HG03108 (cell line): ENCODE measurements around the gene PIAS1.
"Not testable (repeated sequence)": the region's sequence is repeated elsewhere in the genome, so short reads cannot be mapped to it uniquely, and the experiment has no call there.

Source experiments
- ATAC-seq: cut with Tn5 transposase; IDR thresholded peaks from one replicate; pipeline ENCODE4 v1.9.1; 2021; ENCODE audit warnings: moderate library complexity; ENCODE audit not compliant: unreplicated experiment

PIAS1 gene

DNA sequence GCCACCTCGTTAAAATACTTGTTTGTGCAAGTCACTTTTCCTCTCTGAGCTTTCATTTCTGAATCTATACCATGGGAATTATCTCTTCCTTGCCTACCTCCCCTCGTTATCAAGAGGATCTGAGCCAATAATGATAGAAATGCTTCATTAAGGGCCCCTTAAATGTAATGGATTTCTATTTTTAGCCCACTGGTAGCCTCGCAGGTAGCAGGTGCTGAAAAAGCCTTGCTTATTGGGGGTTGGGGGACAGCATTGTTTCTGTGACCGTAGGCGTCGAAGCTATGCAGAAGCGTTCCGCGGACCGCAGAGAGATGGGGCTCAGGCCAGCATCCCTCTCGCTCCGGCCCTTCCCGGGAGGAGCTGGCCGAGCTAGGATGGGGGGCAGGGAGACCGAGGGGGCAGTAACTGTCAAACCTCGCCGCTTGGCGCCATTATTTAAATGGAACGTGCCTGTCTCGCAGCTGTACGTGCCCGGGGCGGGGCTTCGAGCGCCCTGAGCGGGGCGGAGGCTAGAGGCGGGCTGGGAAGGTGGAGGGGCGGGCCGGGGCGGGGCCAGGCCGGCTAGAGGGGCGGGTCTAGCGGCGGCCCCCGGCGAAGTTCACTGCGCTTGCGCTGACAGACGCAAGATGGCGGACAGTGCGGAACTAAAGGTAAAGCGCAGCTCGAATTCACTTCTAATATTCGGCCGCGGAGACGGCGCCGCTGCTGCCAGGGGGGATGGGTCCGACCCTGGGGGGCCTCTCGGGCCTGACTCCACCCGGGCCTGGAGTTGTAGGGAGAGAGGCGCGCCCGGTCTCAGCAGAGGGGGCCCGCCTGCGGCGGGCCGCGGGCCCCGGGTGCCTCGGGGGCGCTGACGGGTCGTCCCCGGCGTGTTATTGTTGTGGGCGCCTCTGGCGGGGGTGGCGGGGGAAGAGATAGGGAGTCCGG lies at the start of gene PIAS1:
PIAS1 (plus strand) TSS at position 615 of the 927 bp plus-strand sequence; CDS start at position 627, 12 bp downstream.
- ATAC-seq, result peak; percentile 76

DNA sequence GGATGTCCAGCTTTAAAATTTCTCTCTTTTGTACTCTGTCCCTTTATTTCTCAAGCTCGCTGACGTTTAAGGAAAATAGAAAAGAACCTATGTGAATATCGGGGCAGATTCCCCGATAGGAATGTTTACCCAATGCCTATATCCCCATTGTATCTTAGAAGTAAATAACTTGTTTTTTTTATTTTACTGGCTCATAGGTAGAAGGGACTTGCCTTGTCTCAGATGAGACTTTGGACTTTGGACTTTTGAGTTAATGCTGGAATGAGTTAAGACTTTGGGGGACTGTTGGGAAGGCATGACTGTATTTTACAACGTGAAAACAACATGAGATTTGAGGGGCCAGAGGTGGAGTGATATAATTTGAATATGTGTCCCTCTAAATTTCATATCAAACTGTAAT lies 46.5 kb upstream of the PIAS1 start:
- not testable (repeated sequence) for ATAC-seq

DNA sequence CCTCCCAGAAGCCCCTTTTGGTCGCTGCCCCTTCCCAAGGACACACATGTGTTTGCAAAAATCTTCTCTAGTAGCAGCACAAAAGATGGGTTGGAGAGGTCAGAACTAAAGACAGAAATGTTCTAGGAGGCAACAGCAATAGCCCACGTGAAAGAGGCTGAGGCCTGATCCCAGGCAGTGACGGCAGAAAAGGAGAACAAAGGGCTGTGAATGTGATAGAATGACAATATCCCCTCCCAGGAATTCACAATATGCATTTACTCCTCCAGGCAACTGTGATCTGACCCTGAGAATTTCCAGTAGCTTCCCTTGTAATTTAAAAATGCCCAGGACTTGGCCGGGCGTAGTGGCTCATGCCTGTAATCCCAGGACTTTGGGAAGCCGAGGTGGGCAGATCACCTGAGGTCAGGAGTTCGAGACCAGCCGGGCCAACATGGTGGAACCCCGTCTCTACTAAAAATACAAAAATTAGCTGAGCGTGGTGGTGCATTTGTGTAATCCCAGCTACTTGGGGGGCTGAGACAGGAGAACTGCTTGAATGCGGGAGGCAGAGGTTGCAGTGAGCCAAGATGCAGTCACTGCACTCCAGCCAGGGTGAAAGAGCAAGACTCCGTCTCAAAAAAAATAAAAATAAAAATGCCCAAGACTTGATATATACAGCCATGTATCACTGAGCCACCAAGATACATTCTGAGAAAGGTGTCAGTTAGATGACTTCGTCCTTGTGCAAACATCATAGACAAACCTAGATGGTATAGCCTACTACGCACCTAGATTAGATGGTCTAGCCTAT lies 43.6 kb upstream of the PIAS1 start:
- no peak for ATAC-seq

DNA sequence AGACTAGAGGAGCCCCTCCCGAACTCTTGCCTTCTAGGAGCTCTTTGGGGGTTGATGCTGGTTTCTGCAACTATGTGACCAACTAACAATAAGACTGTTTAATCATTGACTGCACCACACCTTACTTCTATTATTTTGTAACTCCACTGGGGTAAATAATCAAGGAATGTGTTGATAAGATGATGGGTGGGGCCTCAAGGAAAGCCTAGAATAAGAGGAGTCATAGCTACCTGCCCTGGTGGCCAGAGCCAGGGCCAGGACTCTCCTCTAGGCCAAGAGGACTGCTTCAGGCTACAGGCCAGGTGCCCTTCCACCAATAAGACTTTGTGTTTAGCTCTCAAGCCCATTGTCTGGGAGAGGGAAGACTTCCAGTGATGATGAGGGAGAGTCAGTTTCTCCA lies 41.2 kb upstream of the PIAS1 start:
- no peak for ATAC-seq

DNA sequence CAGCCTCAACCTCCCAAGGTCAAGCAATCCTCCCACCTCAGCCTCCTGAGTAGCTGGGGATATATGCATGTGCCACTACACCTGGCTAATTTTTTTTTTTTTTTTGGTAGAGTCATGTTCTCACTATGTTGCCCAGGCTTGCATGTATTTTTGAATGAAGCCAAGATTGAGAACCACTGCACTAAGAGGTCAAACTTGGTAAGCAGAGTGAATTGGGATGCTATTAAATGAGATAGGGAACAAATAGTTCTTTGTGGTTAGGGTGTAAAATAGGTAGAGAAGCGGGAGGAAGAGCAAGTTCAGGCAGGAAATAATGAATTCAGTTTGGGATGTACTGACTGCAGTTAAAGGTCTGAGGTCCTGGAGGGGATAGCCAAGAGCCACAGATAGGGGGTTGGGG lies 39.9 kb upstream of the PIAS1 start:
- ATAC-seq, result no peak

DNA sequence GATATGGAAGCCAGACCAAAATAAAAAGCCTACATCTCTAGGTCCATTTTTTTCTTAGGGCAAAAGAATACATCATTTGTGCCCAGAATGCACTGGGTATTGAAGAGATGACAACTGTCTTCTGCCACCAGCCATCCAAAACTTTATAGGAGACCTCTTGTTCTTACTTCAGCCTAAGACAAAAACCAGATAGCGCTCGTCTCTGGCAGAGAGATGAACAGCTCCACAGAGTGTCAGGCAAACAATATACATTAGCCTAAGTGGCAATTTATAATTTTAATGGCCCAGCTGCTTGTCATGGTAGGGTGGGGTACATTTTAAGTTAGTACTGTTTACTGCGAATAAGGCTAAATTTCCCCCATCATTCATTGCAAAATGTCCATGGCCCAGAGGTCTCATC lies 38.9 kb upstream of the PIAS1 start:
- ATAC-seq, result no peak

DNA sequence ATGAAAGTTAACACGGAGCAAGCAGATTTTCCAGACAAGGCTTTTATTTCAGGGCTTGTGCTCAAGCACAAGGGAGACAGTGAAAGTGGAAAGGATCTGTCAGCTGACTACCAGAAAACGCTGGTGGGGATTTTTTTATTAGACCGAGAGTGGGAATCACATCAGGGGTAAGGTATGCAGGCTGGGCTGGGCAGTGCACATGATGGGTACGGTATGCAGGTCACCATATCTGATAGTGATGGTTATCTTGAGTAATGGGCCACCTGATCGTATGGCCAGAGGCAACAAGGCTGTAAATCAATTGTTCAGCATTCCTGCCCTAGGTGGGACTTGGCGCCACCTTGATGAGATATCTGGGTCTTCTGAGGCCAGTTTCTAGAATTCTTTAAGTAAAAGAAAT lies 36.9 kb upstream of the PIAS1 start:
- ATAC-seq, result no peak

DNA sequence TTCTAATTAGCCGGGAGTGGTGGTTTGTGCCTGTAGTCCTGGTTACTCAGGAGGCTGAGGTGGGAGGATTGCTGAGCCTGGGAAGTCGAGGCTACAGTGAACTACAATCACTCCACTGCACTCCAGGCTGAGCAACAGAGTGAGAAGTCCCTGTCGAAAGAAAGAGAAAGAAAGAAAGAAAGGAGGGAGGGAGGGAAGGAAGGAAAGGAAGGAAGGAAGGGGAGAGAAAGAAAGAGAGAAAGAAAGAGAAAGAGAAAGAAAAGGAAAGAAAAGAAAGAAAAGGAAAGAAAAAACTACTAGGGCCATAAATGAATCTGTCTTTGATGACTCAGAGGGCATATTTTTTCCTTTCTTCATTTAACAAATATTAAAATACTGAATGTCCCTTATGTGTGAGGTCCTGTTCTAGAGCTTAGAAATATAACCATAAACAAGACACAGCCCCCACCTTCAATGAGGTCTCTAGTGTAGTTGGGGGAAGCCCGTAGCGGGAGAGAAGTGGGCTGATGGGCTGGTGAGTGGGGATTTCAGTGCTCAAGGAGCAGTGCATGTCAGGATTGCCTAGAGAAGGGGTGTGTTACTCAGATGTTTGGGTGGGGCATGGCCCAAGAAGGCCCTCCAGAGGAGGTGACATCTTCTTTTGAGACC lies 35.2 kb upstream of the PIAS1 start:
- ATAC-seq, result no peak

DNA sequence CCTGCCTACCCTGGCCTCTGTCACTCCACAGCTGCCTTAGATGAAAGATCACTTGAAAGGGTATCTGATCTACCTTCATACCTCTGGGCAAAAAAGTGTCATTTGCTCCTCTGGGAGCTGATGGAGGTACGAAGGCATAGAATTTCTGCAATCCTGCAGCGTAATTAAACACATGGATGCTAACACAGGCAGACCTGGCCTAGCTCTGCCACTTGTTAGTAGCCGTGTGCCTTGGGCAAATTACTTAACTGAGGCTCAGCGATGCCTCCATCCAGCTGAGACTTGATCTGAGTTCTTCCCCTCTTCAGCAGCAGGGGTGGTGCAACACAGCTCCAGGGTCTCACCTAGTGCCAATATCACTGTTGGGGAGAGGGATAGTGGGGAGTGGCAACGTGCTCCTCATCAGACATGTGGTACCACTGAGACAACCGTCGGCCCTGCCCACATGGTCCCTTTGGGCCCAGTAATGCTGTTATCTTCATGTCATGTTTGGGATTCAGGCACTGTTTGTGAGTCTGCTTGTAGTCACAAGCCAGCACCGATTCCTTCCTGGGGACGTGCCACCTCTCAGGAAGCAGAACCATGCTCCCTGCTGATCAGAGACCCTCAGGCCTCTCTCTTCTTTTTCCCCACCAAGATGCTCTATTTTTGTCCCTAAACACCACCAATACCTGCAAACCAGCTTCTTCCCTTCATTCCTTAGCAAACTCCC lies 34.1 kb upstream of the PIAS1 start:
- no peak for ATAC-seq

DNA sequence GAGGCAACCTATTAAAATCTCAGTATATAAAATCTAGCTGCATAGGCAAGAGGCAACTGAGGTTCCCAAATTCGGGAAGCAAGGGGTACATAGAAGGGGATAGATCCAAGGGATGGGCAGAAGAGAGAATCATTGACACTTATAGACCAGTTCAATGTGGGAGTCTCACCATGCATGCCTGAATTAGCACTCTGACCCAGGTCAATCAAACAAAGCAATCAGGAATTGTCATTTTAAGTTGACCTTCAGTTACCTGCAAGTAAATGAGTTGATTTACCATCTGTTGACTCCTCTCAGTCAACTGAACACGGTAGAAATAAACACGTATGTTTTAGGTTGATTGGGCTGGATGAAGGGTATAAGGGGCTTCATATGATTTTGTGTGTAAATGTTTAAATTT lies 33.4 kb upstream of the PIAS1 start:
- no peak for ATAC-seq

DNA sequence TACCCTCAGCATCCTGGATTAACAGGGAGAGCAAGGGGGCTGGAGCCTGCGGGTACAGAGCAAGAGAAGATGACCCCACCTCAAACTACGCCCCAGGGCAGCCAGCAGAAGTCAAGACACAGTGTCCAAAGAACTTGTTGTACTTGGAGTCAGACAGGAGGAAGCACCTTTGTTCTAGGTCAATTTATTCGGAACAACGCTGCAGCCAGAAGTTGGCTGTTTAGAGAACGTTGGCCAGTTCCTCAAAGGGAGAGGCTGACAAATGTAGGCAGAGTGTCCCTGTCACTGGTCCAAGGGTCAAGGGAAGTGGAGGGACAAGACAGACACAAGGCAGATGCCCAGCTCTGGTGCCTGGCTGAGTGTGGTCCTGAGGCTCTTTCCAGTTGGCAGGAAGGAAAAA lies 32.1 kb upstream of the PIAS1 start:
- no peak for ATAC-seq

DNA sequence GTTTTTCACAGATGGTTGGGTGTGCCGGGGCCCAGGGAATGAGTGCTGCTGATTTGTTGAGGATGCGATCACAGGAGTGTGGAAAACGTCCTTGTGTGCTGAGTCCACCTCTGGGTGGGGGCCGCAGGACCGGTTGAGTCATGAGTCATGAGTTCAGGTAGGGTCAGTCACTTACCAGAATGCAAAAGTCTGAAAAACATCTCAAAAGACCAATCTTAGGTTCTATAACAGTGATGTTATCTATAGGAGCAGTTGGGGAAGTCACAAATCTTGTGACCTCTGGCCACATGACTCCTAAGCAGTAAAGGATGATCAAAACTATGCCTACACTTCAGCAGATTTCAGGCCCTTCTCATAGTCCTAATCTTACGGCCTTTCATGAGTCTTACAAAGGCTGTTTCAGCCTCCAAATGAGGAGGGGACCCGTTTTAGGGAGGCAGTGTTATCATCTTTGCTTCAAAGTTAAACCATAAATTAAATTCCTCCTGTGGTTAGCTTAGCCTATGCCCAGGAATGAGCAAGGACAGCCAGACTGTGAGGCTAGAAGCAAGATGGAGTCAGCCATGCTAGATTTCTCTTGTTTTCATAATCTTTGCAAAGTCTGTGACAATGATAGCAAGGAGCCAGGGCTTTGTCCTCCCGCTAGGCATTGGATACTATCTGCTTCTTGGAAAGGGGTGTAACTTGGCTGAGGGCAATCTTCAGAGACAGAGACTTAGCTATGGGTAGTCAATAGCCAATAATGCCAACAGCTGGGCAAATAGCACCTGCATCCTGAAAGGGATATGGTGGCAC lies 30.6 kb upstream of the PIAS1 start:
- ATAC-seq, result no peak

DNA sequence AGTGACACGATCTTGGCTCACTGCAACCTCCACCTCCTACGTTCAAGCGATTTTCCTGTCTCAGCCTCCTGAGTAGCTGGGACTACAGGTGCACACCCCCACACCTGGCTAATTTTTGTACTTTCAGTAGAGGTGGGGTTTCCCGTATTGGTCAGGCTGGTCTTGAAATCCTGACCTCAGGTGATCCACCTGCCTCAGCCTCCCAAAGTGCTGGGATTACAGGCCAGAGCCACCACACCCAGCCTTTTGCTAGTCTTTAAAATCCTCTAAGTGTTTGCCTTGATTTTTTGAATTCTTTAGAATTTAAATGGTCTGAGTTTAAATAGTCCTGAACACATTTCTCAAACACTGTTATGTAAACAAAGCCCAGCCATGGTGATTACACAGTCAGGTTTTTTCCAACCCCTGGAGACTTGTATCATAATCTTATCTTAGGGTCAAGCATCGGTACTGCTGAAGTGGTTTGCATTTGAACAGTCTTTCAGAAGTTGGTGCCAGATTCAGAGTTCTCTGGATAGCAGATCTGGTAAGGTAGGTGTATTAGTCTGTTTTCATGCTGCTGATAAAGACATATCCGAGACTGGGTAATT lies 28.2 kb upstream of the PIAS1 start:
- ATAC-seq, result no peak

DNA sequence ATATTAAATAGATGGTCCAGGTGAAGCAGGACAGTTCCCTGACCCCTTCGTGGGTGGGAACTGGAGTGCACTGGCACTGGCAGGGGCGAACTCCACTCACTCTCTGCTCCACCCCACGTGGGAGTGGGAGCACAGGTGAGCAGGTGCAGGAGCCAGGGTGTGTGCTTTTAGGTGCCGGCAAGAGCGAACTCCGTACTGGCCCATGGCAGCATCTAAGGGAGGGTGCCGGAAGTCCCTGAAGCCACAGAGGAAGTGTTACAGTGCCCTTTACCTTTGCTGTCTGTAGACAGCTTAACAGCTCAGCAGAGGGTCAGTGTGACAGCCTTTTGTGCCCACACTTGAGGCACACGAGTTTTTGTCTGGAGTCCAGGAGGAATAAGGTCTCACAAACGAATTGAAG lies 26.7 kb upstream of the PIAS1 start:
- no peak for ATAC-seq

DNA sequence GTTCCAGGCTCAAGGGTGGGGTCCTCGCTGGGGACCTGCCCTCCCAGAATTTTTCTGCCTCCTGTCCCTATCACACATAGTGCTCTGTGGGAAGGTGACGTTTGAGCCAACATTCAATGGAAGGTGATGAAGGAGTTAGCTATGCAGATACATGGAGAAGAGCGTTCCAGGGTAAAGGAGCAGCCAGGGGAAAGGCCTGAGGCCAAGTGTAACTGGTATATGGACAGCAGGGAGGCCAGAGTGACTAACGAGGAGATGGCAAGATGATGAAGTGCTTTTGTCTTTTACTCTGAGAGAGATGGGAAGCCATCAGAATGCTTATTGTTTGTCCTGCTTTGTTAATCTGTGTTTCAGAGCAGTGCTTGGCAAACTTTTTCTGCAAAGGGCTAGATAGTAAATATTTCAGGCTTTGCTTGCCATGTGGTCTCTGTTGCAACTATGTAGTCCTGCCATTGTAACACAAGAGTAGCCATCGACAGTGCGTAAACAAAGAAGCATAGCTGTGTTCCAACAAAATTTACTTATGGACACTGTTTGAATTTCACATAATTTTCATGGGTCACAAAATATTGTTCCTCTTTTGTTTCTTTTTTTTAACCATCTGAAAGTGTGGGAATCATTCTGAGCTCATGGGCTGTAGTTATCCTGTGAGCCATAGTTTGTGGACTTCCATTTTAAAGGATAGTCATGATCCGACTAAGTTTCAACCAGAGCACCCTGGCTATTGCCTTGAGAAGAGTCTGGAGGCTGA lies 25.8 kb upstream of the PIAS1 start:
- ATAC-seq, result no peak

DNA sequence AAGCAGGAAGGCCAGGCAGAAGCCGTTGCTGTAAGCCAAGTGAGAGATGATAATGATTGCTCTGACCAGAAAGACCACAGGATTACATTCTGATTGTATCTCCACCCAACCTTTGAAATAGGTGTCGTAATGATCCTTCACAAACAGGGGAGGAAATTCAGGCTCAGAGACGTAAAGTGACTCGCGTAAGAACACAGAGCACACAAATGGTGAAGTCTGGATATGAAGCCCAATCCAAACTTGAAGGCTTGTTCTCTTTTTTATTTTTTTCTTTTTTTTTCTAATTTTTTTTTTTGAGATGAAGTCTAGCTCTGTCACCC lies 25.3 kb upstream of the PIAS1 start:
- no peak for ATAC-seq

DNA sequence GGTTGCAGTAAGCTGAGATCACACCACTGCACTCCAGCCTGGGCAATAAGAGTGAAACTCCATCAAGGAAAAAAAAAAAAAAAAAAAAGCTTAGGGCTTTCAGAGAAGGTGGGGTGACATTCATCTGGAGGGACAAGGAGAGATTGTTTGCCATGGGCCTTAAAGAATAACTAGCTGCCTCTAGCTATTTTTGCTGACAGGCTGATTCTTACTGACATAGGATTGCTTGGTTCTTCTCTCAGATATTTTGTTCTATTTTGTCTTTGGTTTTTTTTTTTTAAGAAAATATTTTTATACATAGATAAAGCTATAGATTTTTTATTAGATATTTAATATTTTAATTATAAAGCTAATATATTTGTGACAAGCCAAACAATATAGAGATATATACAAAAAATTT lies 24.2 kb upstream of the PIAS1 start:
- ATAC-seq, result no peak

DNA sequence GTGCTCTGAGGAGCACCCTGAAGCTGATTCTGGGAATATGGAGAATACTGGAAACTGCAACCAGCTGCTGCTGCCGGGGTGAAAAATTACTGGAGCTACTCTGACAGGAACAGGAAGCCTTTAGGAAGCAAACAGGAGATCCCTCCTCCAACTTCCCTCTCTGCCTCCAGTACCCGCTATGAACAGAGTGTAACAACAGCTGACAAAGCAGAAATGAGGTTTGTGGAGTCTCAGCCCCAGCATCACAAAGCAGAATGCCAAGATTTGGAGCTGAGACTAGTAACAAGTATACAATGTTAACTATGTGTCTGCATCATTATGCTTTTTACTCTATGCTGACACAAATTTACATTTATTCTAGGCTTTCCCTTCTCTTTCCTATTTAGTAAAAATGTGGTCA lies 22.7 kb upstream of the PIAS1 start:
- no peak for ATAC-seq

DNA sequence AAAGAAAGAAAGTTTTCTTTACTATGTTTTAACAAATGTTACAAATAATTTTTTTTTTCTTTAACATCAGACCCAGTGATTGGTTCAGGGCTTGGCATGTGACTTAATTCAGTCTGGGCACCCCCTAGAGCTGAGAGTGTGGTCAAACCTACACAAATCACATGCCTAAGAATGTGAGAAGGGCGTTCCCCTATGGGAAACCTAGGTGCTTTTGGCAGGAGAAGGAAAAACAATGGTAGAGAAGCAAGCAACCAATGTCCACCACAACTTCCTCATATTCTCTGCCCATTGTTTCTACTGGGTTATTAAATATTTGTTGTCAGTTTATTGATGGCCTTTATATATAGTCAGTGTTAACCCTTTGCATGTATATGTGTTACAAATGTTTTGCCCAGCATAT lies 21.4 kb upstream of the PIAS1 start:
- ATAC-seq, result no peak
